ENCODE data around the gene RAB5B. TPM values are rescaled to one million over a fixed set of nuclear protein-coding genes. Genes with fewer than 3 reads are reported as not detected.

The RAB5B gene
- total RNA-seq, 1 experiment from 2014 or later: 55.0 TPM

- Mint-ChIP-seq H3K9me3 (no peaks in the 10 kb centered on the region), H3K27me3 (ENCODE audit: low read depth) (no peaks in the 10 kb centered on the region), H3K4me3 (no peak overlapping the region), H3K36me3 (peaks cover 20% of the 10 kb centered on the region), H3K4me1 (peaks cover 16% of the 10 kb centered on the region), H3K27ac (no peak overlapping the region)
- ATAC-seq (no peak), DNase-seq (ENCODE audit: low spot score) (no peak)
- TF ChIP-seq MYBL2 (CRISPR knock-in tag; IDR thresholded peaks at IDR 0.05): no peak
- POLR2A ChIA-PET: interaction anchor here (0.6 kb wide), 1 partner anchor 20 kb away, joined by 4 read pairs; no protein-coding TSS in a partner anchor
- CTCF ChIA-PET: no interaction called here
Measured at GRCh38 chr12:56034586-56035332, 60.9 kb downstream of the RAB5B start.

- TF ChIP-seq JUN (CRISPR knock-in tag; IDR thresholded peaks at IDR 0.05) (no peak), ZNF532 (CRISPR knock-in tag; IDR thresholded peaks at IDR 0.05; ENCODE audit: borderline replicate concordance) (no peak), MYBL2 (CRISPR knock-in tag; IDR thresholded peaks at IDR 0.05) (no peak), AR (CRISPR knock-in tag; IDR thresholded peaks at IDR 0.05) (no peak), CBFB (CRISPR knock-in tag; IDR thresholded peaks at IDR 0.05; ENCODE audit: low read depth) (no peak), ESRRA (CRISPR knock-in tag; IDR thresholded peaks at IDR 0.05; ENCODE audit: borderline replicate concordance) (no peak), NR2C2 (CRISPR knock-in tag; IDR thresholded peaks at IDR 0.05) (no peak), KAT7 (CRISPR knock-in tag; IDR thresholded peaks at IDR 0.05; ENCODE audit: borderline replicate concordance) (no peak), ZNF232 (CRISPR knock-in tag; IDR thresholded peaks at IDR 0.05) (no peak), FOXK1 (CRISPR knock-in tag; IDR thresholded peaks at IDR 0.05) (no peak)
- Mint-ChIP-seq H3K4me3 (no peak overlapping the region), H3K27ac (peak overlapping the region; percentile 74; the same call in 1 of the 2 replicates), H3K9me3 (no peaks in the 10 kb centered on the region), H3K4me1 (peaks cover 30% of the 10 kb centered on the region), H3K36me3 (peaks cover 16% of the 10 kb centered on the region), H3K27me3 (ENCODE audit: low read depth) (no peaks in the 10 kb centered on the region)
- CTCF ChIA-PET: no interaction called here
- POLR2A ChIA-PET: interaction anchor here (1.5 kb wide), 1 partner anchor 67 kb away, joined by 7 read pairs; the partner anchor contains the start of gene PA2G4
- DNase-seq (ENCODE audit: low spot score): no peak
- no peak for ATAC-seq
Measured at GRCh38 chr12:56037161-56037560, 63.3 kb downstream of the RAB5B start.

GRCh38 chr12:56038022-56038655, 64.3 kb downstream of the RAB5B start:
- no peak for ATAC-seq
- Mint-ChIP-seq H3K27ac (peak overlapping the region; percentile 87), H3K36me3 (peaks cover 16% of the 10 kb centered on the region), H3K4me3 (no peak overlapping the region), H3K4me1 (peaks cover 37% of the 10 kb centered on the region), H3K27me3 (ENCODE audit: low read depth) (no peaks in the 10 kb centered on the region), H3K9me3 (no peaks in the 10 kb centered on the region)
- DNase-seq (ENCODE audit: low spot score): no peak
- POLR2A ChIA-PET: interaction anchor here (1.5 kb wide), 1 partner anchor 66 kb away, joined by 7 read pairs; the partner anchor contains the start of gene PA2G4
- CTCF ChIA-PET: no interaction called here
- TF ChIP-seq ELF4 (CRISPR knock-in tag; IDR thresholded peaks at IDR 0.05; ENCODE audit: low read depth): no peak
- TF ChIP-seq NFYB (CRISPR knock-in tag; conservative IDR thresholded peaks at IDR 0.05; ENCODE audit: low read depth): no peak
- no peak for TF ChIP-seq CREB1 (CRISPR knock-in tag; IDR thresholded peaks at IDR 0.05)
- no peak for TF ChIP-seq CREM (CRISPR knock-in tag; IDR thresholded peaks at IDR 0.05)
- no peak for TF ChIP-seq PREB (CRISPR knock-in tag; IDR thresholded peaks at IDR 0.05; ENCODE audit: borderline replicate concordance)
- TF ChIP-seq E2F5 (CRISPR knock-in tag; IDR thresholded peaks at IDR 0.05): no peak
- TF ChIP-seq ZNF416 (CRISPR knock-in tag; IDR thresholded peaks at IDR 0.05): no peak
- TF ChIP-seq AR (CRISPR knock-in tag; IDR thresholded peaks at IDR 0.05): no peak
- no peak for TF ChIP-seq RORB (CRISPR knock-in tag; IDR thresholded peaks at IDR 0.05)

Data from WTC11 (cell line).